Left forelimb (tissue), 1 donor: ENCODE data around the gene ENOX2.

Experiments
- DNase-seq: peaks from one replicate; pipeline ENCODE4 v3.0.0-alpha.2; 2018; ENCODE audit warnings: low spot score

The ENOX2 gene

DNA sequence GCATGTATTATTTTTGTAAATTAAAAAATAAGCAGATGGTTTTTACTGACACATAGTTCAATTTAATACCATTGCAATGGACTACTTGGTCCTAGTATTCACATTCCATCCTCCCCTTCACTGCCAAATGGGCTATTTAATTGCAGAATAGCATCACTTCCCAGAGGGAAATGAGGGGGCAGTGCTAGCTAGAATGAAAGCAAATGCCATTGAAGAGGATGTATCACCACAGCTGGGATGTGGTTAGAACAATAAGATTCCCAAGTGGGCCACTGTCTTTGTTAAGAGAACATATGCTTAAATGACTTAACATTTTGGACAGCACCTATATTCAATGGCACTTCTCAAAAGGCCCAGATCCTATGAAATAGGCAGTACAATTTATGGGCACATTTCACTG is 276.5 kb downstream of the ENOX2 start:
- no peak for DNase-seq

DNA sequence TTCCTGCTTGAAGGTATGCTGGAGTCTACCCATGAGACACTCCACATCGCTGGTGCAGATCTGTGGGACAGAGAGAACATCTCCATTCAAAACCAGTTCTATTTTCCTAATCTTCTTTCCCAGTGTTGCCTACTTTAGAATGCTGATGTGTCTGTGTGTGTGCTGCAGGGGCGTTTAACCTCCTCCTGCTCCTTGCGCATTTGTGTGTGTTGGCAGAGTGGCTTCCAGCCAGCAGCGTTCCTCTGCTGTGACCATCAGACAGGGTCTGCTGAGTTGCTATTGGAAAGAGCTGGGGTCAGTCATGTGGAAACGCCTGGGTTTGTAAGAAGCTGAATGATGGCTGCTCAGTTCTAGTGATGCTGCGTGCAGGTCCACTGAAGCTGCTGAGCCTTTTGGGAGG is 277.6 kb downstream of the ENOX2 start:
- no peak for DNase-seq

DNA sequence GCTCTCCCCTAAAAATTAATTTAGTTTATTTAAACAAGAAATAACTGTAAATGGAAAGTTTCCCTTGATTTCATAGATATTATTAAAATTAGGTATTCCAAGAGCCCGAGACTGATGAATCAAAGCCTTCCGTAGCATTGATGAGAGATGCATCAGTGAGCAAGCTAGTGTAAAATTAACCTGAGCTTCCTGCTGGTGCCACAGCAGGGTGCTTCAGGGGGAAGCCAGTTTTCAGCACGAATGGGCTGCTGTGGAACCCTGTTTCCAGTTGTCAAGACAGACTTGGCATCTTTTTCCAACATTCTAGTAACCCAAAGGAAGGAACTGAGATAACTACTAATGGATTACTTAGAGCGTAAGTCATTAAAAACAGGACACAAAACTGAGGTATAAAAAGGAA is 279.5 kb downstream of the ENOX2 start:
- no peak for DNase-seq

DNA sequence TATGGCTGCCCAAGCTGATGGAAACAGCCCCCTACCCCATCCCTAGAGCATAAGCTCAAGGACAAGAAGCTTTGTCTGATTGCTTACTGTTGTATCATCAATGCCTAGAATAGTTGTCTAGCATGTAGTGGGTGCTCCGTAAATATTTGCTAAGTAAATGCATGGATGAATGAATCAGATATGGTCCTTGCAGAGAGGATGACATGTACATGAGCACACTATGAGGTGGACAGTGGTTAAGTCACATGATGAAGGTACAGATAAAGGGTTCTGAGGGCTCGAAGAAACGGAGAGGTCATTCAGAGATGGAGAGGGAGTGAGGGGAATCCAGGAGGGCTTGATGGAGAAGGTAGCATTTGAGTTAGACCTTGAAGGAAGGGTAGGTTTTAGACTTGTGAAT is 287.1 kb downstream of the ENOX2 start:
- DNase-seq: no peak

DNA sequence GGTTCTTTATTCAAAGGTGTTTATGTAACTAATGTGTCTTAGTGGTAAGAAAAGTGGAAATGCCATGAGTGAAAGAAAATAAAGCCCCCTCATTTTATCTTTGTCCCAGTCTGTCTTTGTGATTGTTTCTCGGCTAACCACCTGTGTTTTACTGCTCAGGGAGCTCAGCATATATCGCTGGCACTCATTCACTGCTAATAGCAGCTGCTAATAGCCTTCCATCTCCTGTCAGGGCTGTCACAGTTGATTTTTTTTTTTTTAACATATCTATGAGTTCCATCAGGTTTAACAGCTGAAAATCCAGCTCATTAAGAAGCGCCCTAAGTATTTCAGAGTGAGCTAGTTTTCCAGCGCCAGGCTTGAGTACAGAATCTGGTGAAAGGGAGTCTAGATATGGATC is 295.6 kb downstream of the ENOX2 start:
- no peak for DNase-seq

DNA sequence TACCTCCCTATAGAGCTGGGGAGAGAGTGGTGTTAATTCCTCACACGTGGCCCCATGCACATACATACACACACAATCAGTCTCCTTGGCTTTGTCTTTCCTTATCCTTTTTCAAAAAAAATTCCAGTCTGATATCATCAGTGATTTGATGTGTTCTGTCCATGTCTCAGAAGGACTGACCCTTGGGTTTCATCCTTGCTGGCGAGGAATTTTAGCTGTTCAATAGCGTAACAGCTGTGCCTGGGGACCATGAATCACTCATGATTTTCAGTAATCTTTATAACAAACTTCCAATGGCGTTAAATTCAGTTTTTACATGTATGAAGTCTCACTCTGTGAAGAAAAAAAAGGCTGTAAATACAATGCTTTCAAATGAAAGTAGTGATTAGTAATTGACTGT is 296.6 kb downstream of the ENOX2 start:
- DNase-seq: no peak

DNA sequence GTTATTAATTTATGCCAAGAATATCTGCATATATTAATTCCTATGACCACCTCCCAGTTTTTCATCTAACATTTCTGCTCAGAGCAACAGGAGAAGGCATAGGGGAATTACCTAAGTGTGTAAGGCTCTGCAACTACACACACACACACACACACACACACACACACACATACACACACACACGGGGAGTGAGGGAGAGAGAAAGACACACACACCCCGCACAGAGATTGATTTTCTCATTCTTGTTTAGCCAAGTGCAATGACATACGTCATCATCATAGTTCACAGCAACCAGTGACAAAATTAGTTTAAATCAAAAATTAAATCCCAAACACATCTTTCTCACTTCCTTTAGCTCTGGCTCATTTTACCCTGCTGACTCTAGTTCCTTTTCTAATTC is 298.1 kb downstream of the ENOX2 start:
- DNase-seq: no peak

DNA sequence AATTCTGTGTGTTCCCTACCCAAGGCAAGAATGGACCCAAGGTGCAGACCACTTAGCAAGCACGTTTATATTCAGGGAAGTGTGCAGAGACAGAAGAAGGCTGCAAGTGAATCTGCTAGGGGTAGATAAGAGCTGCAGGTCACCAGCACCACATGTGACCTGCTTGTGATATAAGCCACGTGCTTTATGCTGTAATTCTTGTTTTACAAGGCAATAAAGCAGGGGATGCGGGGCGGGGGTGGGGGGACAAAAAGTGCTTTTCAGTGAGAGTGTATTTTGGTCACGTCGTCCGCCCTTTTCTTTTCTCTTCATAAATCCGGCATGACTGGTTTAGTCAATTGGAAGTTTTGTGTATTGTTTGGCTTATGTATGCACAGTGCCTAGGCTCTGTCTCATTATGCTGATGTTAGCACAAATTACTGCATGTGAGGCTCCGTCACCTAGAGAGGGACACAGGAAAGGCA is 308.5 kb downstream of the ENOX2 start:
- DNase-seq: no peak

DNA sequence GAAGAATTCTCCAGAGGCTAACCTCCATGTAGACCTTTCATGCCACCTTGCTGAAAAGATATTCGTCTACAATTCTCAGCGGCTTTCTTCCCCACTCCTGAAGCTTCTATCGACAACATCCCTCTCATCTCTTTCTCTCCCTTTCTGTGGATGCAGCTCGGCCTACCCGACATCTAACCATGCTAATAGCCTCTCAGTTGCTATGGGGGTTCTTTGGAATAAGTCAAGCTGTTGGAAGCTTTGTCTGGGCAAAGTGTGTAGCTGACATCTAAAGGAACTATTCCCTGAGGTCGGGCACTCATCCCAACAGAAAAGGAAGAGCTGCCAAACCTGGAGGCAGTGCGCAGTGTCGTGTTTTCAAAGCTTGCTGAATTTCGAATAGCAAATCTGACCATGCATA is 309.1 kb downstream of the ENOX2 start:
- DNase-seq: no peak

DNA sequence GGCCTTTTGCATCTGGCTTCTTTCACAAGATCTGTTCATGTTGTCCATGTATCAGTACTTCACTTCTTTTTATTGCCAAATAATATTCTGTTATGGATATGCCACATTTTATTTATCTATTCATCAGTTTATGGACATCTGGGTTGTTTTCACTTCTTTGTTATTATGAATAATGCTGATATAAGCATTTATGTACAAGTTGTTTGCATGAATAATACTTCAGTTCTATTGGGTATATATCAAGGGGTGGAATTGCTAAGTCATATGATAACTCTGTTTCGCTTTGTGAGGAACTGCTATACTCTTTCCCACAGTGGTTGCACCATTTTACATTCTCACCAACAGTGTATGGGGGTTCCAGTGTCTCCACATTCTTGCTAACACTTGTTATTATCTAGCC is 310.8 kb downstream of the ENOX2 start:
- DNase-seq: no peak

DNA sequence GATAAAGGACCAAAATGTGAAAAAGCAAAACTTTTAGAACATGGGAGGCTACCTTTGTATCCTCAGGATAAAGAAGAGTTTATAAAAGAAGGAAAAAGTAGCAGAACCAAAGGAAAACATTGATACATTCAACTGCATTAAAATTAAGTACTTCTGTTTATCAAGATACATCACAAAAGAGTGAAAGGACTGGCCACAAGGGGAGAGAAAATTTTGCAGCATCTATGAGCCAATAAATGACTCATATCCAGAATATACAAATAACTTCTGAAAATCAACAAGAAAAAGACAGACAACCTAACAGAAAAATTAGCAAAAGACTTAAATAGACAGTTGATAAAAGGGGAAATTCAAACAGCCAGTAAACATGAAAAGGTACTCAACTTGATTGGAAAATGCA is 324.1 kb downstream of the ENOX2 start:
- DNase-seq: no peak

DNA sequence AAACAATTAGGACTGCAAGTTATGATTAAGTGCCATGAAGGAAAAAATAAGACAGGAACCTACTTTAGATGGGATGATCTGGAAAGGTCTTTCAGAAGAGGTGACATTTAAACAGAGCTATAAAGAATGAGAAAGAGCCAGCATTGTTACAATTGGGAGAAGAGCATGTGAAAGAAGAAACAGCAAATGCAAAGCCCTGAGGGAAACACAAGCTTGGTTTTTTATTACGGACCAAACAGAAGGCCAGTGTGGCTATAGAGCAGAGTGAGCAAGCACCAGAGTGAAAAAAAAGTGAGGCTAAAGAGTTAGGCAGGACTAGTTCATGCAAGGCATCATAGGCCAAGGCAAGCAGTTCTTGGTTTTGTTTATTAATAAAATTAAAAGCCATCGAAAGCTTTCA is 325.6 kb downstream of the ENOX2 start:
- no peak for DNase-seq

DNA sequence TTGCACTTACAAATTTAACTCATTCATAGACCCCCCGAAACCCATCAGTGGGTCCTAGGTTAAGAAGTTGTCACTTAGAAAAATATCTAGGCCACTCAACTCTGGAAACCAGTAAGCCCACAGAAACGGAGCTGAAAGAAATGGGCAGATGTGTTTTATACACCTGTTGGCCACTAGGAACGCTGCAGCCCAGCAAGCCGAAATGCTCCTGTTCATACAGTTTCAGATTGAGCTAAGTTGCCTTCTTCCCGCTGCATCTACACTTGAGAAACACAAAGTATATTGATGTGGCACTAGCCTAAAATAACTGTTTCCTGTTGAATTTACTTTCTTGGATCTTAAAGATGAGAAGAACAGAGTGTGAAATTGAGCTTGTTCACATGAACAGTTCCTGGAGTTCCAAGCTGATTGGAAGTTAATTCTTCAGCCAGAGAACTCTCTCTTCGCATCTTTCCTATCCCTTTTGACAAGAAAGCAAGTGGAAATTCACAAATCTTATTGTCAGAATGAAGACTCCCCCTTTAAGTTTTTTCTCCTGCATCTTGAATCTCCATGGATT is 327.1 kb downstream of the ENOX2 start:
- DNase-seq: no peak
